T-helper 2 cell (primary cell): Measurements from ENCODE around the gene BABAM2.

Experiments used
- DNase-seq, 5 experiments: peaks; one replicate each; pipeline versions ENCODE4 v3.0.0 to v3.0.0-alpha.2; 2012 to 2022

The BABAM2 gene

GRCh38 chr2:28035163-28035690, 144.7 kb downstream of the BABAM2 start:
- DNase-seq: no peak

GRCh38 chr2:28035816-28036215, 145.3 kb downstream of the BABAM2 start:
- DNase-seq: no peak

DNA sequence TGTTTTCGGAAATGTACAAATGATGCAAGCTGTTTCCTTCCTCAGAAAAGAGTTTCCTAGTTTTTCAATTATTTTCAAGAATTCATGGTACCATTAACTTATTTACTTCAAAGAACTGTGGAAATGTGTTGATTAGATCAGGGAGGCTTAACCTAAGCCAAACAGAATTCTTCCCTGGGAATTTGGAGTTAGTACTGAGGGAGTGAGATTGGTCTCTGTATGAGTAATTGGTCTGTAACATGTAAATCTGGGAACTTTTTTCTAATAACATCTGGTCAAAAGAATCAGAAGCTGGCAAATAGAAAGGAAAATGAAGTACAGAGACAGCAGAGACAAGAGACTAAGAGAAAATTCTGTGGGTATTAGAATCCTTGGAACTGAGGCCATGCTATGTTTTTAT, 145.8 kb downstream of the BABAM2 start:
- no peak for DNase-seq

DNA sequence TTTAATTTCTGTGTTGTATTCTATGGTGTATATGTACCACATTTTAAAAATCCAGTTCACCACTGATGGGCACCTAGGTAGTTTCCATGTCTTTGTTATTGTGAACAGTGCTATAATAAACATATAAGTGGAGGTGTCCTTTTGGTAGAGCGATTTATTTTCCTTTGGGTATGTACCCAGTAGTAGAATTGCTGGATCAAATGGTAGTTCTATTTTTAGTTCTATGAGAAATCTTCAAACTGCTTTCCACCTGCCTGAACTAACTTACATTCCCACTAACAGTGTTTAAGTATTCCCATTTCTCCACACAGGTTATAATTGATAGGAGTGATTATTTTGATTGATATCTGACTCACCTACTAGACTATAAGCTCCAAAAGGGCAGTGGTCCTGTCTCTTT, 148.2 kb downstream of the BABAM2 start:
- DNase-seq: no peak

DNA sequence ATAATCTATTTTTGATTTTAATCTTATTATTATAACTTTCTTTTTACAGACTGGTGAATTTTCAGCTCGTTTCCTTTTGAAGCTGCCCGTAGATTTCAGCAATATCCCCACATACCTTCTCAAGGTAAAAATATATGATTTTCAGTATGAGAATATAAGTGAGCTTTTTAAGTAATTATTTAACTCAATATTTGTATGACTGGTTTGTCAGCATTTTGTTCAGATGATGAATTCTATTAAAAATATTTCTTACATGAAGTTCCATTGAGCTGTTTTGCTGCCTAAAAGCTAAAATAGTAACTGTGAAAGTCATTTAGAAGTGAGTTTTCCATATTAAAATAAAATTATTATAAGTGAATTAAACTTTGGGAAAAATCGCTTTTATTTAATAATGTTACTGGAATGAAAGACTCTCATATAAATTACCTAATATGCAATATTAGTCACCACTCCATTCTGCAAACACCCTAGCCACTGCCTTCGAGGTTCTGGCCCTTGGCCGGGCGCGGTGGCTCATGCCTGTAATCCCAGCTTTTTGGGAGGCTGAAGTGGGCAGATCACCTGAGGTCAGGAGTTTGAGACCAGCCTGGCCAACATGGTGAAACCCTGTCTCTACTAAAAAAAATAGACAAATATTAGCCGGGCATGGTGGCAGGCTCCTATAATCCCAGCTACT, 155.3 kb downstream of the BABAM2 start:
- no peak for DNase-seq

- DNase-seq: no peak
Measured at GRCh38 chr2:28046921-28047320, 156.4 kb downstream of the BABAM2 start.

DNA sequence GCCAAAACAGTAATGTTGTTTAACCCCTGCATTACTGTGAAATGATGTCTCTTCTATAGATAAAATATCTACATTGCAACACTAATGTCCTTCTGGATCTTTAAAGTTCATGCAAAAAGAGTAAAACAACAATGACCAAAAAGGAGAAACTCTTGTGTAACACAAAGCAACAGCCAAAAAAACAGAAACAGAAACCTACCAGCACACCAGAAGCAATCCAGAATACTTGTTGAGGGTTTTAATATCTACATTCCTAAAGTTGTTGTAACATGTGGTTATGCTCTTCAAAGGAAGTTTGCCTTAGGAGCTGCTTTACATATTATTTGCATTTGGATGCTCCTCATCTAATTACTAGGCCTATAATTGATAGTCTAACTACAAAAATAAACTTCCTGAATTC, 157.2 kb downstream of the BABAM2 start:
- peak in 1 of 5 experiments; percentile 3 for DNase-seq

DNA sequence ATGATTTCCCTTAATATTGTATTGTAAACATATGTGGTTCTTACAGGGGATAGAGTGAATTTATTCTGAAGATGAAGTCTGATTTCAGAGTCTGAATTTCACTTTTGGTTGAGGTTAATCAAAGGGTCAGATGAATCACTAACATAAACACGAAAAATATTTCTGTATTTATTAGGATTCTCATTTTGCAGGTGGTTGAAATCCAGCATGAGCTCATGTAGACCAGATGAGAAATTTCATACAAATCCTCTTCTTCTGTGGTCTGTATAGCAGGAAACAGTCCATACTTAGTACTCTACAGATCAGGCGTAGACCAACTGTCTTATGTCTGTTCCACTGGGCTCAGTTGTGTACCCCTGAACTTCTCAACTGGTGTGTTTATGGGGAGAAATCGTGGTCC, 157.8 kb downstream of the BABAM2 start:
- DNase-seq: no peak

- no peak for DNase-seq
Measured at GRCh38 chr2:28049416-28049815, 158.9 kb downstream of the BABAM2 start.

GRCh38 chr2:28049899-28050298, 159.4 kb downstream of the BABAM2 start:
- DNase-seq: no peak

- no peak for DNase-seq
Measured at GRCh38 chr2:28052691-28053090, 162.2 kb downstream of the BABAM2 start.

DNA sequence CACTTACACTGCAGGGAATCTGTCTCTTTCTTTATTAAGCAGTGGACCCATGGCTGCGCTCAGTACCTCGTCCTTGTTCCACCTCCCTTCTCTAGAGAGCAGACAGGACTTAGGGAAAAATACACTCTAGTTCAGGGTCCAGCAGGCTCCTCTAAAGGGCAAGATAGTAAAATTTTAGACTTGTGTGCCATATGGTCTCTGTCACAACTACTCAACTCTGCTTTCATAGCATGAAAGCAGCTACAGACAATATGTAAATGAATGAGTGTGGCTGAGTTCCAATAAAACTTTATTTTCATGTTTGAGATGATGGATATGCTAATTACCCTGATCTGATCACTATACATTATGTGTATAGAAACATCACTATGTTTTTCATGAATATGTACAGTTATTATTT, 163.1 kb downstream of the BABAM2 start:
- no peak for DNase-seq

DNA sequence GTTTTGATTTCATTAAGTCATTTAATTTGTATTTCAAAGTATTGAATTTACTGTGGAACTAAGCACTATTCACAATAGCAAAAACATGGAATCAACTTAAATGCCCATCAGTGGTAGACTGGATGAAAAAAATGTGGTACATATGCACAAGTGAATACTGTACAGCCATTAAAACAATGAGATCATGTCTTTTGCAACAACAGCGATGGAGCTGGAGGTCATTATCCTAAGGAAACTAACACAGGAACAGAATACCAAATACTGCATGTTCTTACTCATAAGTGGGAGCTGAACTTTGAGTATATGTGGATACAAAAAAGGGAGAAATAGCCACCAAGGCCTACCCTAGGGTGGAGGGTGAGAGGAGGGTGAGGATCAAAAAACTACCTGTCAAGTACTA, 164.4 kb downstream of the BABAM2 start:
- DNase-seq: no peak

DNA sequence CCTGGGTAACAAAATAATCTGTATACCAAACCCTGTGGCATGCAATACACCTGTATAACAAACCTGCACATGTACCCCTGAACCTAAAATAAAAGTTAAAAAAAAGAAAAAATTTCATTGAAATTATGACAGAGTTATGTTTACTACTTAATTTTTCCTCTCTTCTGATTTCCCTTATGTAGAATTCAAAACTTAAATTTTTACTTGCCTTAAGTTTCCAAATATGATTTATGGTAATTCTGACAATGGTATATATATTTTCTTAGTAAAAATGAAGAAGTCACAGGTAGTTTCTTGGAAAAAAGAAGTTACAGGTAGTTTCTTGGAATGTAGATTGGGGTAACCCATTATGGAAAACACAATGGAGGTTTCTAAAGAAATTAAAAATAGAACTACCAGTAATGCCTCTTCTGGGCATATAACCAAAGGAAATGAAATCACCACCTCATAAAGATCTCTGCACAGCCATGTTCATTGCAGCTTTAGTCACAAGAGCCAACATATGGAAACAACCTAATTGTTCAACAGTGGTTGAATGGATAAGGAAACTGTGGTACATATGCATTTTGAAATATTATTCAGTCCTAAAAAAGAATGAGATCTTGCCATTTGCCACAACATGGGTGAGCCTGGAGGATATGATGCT, 164.9 kb downstream of the BABAM2 start:
- DNase-seq: peak in 1 of 5 experiments; percentile 13

DNA sequence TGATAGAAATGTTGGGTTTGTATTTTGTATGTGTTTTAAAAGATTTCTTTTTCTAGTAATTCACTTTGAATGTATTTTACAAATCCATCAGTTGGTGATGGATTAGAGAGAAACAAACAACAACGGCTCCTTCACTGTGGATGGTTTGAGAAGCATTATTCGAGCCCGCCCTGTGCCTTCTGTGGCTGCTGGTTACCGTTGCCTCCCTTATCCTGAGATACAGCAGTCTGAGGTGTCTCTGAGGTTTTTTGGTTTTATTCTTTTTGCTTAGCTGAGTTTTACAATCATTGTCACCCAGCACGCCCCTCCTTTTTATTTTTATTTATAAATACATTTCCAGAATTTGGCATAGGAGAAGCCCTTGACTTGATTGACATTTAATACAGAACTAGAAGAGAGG, 168.3 kb downstream of the BABAM2 start:
- DNase-seq: no peak

DNA sequence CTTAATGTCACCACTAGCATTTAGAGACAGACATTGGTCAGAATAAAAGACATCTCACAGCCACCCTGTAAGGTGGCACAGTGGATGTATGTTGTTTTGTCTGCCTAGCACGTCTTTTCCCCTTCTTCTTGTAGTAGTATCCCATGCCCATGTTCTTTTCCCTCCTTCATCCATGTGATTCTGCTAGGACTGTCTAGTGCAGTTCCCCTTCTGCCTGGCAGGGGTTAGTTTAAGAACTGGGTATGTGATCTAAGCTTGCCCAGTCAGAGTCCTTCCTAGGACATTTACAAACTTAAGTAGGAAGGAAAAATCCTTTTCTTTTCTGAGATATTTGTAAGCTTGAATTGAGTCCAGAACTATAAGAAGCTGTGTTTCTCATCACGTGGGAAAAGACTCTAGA, 172.3 kb downstream of the BABAM2 start:
- DNase-seq: no peak

DNA sequence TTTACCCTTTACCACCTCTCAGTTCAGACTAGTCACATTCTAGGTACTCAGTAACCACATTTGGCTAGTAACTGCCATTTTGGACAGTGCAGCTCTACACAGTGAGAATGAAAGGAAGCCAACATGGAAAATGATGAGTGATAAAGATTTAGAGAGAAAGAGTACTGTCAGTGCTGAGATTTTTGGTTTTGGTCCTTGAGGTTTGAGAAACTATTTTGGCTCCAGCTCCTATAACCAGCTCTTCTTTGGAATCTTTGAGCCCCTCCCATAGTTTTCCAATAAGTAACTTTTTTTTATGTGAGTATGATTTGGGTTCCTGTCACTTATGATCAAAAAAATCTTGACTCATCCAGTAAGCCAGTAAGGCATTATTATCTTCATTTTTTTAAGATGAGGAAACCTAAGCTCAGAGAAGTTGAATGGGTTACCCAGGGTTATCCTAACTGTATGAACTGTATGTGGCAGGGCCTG, 173.0 kb downstream of the BABAM2 start:
- peak in 1 of 5 experiments; percentile 17 for DNase-seq

GRCh38 chr2:28067602-28068001, 177.1 kb downstream of the BABAM2 start:
- DNase-seq: no peak

GRCh38 chr2:28068088-28068487, 177.6 kb downstream of the BABAM2 start:
- DNase-seq: no peak

GRCh38 chr2:28068527-28068926, 178.0 kb downstream of the BABAM2 start:
- no peak for DNase-seq

DNA sequence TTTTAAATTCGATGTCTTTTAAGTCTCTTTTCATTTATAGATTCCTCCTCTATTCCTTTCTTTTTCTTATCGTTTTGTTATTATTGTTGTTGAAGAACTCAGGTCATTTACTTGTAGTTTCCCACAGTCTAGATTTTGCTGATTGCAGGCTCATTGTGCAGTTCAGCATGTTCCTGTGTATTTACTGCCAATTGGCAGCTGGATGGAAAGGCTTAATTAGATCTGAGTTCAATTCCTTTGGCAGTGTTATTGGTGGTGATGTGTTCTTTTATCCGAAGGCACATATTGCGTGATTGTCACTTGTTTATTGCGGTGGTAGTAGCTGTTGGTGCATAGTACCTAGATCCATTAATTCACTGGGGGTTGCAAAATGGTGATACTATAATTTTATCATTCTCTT, 180.7 kb downstream of the BABAM2 start:
- DNase-seq: no peak

GRCh38 chr2:28074137-28074536, 183.6 kb downstream of the BABAM2 start:
- DNase-seq: no peak

GRCh38 chr2:28080911-28081310, 190.4 kb downstream of the BABAM2 start:
- no peak for DNase-seq

- peak in 1 of 5 experiments; percentile 19 for DNase-seq
Measured at GRCh38 chr2:28082131-28082530, 191.6 kb downstream of the BABAM2 start.
